GM13977 (cell line): ENCODE measurements around the gene HOXB4.

Experiments used
- DNase-seq: peaks from one replicate; pipeline ENCODE4 v3.0.0; 2012; ENCODE audit warnings: low spot score
- in situ Hi-C: fragments of 300-500 bp; cut with MboI; formaldehyde crosslinking; loops from one replicate; pipeline ENCODE4 v1.12.0; 2022; ENCODE audit warnings: low sequenced_read_pairs, low pct_unique_long_range_greater_than_20kb, mixed read lengths, inconsistent platforms; ENCODE audit not compliant: unreplicated experiment
- TF ChIP-seq, protein P1 (sequence below): IDR thresholded peaks from 2 replicates; pipeline ENCODE4 v1.5.1; 2012; ENCODE audit warnings: mild to moderate bottlenecking, control low read depth; ENCODE audit not compliant: insufficient read depth; ENCODE audit errors: extremely low read depth, missing control alignments

Gene HOXB4

GRCh38 chr17:48554412-48555257, 23.5 kb downstream of the HOXB4 start:
- in situ Hi-C loops: no loop called here
- no peak for DNase-seq
- TF ChIP-seq, protein P1, sequence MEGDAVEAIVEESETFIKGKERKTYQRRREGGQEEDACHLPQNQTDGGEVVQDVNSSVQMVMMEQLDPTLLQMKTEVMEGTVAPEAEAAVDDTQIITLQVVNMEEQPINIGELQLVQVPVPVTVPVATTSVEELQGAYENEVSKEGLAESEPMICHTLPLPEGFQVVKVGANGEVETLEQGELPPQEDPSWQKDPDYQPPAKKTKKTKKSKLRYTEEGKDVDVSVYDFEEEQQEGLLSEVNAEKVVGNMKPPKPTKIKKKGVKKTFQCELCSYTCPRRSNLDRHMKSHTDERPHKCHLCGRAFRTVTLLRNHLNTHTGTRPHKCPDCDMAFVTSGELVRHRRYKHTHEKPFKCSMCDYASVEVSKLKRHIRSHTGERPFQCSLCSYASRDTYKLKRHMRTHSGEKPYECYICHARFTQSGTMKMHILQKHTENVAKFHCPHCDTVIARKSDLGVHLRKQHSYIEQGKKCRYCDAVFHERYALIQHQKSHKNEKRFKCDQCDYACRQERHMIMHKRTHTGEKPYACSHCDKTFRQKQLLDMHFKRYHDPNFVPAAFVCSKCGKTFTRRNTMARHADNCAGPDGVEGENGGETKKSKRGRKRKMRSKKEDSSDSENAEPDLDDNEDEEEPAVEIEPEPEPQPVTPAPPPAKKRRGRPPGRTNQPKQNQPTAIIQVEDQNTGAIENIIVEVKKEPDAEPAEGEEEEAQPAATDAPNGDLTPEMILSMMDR: no peak

DNA sequence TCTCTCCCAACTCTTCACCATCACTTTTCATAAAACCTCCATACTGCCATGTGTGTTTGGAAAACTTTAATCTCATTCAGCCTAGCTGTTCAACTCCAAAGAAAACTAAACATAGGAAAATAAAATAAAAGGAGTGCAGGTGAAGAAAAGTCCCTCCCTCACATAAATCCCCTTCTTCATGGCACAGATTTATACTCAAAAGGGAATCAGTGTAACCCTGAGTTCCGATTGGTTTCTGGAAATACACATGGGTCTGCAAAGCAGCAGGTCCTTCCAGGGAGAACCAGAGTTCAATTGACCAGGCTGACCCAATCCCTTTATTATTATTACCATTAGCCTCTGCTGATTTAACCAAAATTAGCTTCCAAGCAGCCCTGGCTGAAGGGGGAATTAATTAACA, 24.3 kb downstream of the HOXB4 start:
- TF ChIP-seq, protein P1: no peak
- in situ Hi-C loops: no loop called here
- no peak for DNase-seq

GRCh38 chr17:48553190-48553547, 25.0 kb downstream of the HOXB4 start:
- in situ Hi-C loops: no loop called here

DNA sequence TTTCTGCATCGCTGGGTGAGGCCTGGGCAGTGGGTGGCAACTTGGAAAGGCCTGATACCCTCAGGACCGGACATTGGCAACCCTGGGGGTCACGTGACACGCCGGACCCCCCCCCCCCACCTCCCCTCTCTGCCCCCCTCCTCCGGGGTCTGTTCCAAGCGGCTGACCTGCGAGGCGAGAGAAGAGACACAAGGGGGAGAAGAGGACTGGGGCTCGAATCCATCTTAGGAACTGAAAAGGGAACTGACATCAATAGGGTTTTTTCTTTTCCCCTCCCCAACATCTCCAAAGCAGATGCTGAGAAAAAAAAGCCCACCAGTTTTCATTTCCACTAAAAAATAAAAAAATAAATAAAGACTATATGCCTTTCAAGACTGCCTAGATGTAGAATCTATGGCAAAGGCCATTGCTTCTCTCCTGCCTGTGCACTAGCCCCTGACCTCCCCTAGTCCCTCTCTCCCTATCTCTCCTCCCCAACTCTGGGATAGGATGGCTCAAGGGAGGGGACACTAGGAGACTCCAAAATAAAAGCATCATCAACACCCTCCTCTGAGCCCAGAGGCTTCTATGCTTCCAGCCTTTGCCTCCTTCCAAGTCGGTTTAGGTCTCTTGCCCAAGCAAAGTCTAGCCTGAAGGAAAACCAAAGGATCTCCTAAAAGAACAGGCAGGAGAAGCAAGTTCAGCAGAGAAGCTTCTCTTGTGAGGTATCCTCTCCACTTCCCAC, 25.5 kb downstream of the HOXB4 start:
- in situ Hi-C loops: no loop called here
- no peak for DNase-seq
- TF ChIP-seq, protein P1: no peak

More at GRCh38 chr17:48553190-48553547, 25.0 kb downstream of the HOXB4 start:
- no peak for DNase-seq
- TF ChIP-seq, protein P1: no peak

- no peak for DNase-seq
- in situ Hi-C loops: no loop called here
- TF ChIP-seq, protein P1: no peak
Measured at GRCh38 chr17:48551596-48552465, 26.3 kb downstream of the HOXB4 start.

DNA sequence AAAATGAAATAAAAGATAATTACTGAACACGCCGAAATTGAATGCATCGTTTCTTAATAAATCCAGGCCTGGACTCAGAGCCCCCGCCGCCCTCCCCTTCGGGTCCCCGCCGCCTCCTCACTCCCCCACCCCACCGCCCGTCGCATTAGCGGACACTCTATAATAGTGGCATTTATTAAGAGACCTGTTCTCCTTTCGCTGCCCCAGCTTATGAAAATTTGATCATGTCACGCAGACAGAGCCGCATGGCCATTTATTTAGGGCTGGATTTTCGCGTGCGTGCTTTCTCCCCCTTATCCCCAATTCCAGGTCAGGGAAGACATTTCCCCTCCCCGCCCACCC, 27.0 kb downstream of the HOXB4 start:
- no peak for DNase-seq
- TF ChIP-seq, protein P1: no peak

More for the DNA sequence above, 27.0 kb downstream of the HOXB4 start:
- in situ Hi-C loops: no loop called here
